Activated CD8-positive, alpha-beta memory T cell treated with anti-CD3 and anti-CD28 coated beads, Interleukin-2, amount 50 U/mL, for 1 hour (primary cell): ENCODE data around the gene EEA1.
"Not testable (repeated sequence)": the region's sequence is repeated elsewhere in the genome, so short reads cannot be mapped to it uniquely, and the experiment has no call there.

Experiments used
- DNase-seq: peaks from one replicate; pipeline ENCODE4 v3.0.0-alpha.2; 2020; ENCODE audit errors: extremely low read depth

Gene EEA1

GRCh38 chr12:92749691-92750090 is 179.4 kb downstream of the EEA1 start:
- not testable (repeated sequence) for DNase-seq

GRCh38 chr12:92747151-92747550 is 181.9 kb downstream of the EEA1 start:
- DNase-seq: no peak

GRCh38 chr12:92745856-92746550 is 183.1 kb downstream of the EEA1 start:
- no peak for DNase-seq

GRCh38 chr12:92743026-92743425 is 186.1 kb downstream of the EEA1 start:
- no peak for DNase-seq

- DNase-seq: no peak
Measured at GRCh38 chr12:92740411-92740810, 188.7 kb downstream of the EEA1 start.

GRCh38 chr12:92739113-92739512 is 190.0 kb downstream of the EEA1 start:
- no peak for DNase-seq

- DNase-seq: no peak
Measured at GRCh38 chr12:92737855-92738850, 190.9 kb downstream of the EEA1 start.

- no peak for DNase-seq
Measured at GRCh38 chr12:92736605-92737004, 192.5 kb downstream of the EEA1 start.

GRCh38 chr12:92735131-92735721 is 193.9 kb downstream of the EEA1 start:
- DNase-seq: no peak

GRCh38 chr12:92733661-92734060 is 195.4 kb downstream of the EEA1 start:
- DNase-seq: no peak

- no peak for DNase-seq
Measured at GRCh38 chr12:92733181-92733580, 195.9 kb downstream of the EEA1 start.

- DNase-seq: no peak
Measured at GRCh38 chr12:92732716-92733115, 196.4 kb downstream of the EEA1 start.

- no peak for DNase-seq
Measured at GRCh38 chr12:92732216-92732615, 196.9 kb downstream of the EEA1 start.

- DNase-seq: no peak
Measured at GRCh38 chr12:92730758-92731157, 198.3 kb downstream of the EEA1 start.

GRCh38 chr12:92729773-92730305 is 199.3 kb downstream of the EEA1 start:
- DNase-seq: no peak

- no peak for DNase-seq
Measured at GRCh38 chr12:92726850-92727249, 202.2 kb downstream of the EEA1 start.

GRCh38 chr12:92722897-92723296 is 206.2 kb downstream of the EEA1 start:
- DNase-seq: no peak

- no peak for DNase-seq
Measured at GRCh38 chr12:92721656-92722055, 207.4 kb downstream of the EEA1 start.

- no peak for DNase-seq
Measured at GRCh38 chr12:92721130-92721529, 208.0 kb downstream of the EEA1 start.
